ENCODE results near the gene MDM4. TPM values are rescaled to one million over a fixed set of nuclear protein-coding genes. Genes with fewer than 3 reads are reported as not detected.

Gene MDM4
- polyA plus RNA-seq (2013, experiment 1 of 2) = 15.6 TPM
- 16.9 TPM for polyA plus RNA-seq (2013, experiment 2 of 2)

- no peaks in the 10 kb centered on the region for H3K4me1 ChIP-seq (ENCODE audit: control insufficient read depth, insufficient read depth, low read length, poor library complexity, severe bottlenecking)
- 1% methylated on average over 28 to 32 of the region's 43 CpGs for WGBS, 2 experiments (ENCODE audit: insufficient coverage in 2 of 2)
- H3K4me3 ChIP-seq (ENCODE audit: extremely low read depth, insufficient read depth, low read length, poor library complexity, severe bottlenecking) = peak within 1 kb of the TSS; percentile 85
- H3K36me3 ChIP-seq (ENCODE audit: control insufficient read depth, insufficient read depth, low read length) = peaks cover 36% of the 10 kb centered on the region
- H3K9me3 ChIP-seq (ENCODE audit: control insufficient read depth, low read length) = peaks cover 3% of the 10 kb centered on the region
- peak within 1 kb of the TSS; percentile 97 for H3K27ac ChIP-seq (ENCODE audit: low read depth, low read length, severe bottlenecking)
These were observed at the start of gene MDM4 for GRCh38 chr1:204516180-204516879. TSS of gene MDM4 (plus strand) at chr1:204516406. CDS start at chr1:204525519, 9,113 bp downstream.

- H3K36me3 ChIP-seq (ENCODE audit: control insufficient read depth, insufficient read depth, low read length) = peaks cover 28% of the 10 kb centered on the region
These were observed 49.5 kb upstream of the MDM4 start for GRCh38 chr1:204466416-204467405.

GRCh38 chr1:204468206-204468605, 48.0 kb upstream of the MDM4 start:
- Histone ChIP-seq H3K27ac (ENCODE audit: low read depth, low read length, severe bottlenecking) (no peak overlapping the region), H3K36me3 (ENCODE audit: control insufficient read depth, insufficient read depth, low read length) (peaks cover 25% of the 10 kb centered on the region), H3K4me3 (ENCODE audit: extremely low read depth, insufficient read depth, low read length, poor library complexity, severe bottlenecking) (no peak overlapping the region), H3K4me1 (ENCODE audit: control insufficient read depth, insufficient read depth, low read length, poor library complexity, severe bottlenecking) (peaks cover 37% of the 10 kb centered on the region), H3K9me3 (ENCODE audit: control insufficient read depth, low read length) (no peaks in the 10 kb centered on the region)
- WGBS, 2 experiments (ENCODE audit: insufficient coverage in 2 of 2) = 92 to 94% methylated on average over 6 to 10 of the region's 10 CpGs

More at GRCh38 chr1:204466416-204467405, 49.5 kb upstream of the MDM4 start:
- no peaks in the 10 kb centered on the region for H3K9me3 ChIP-seq (ENCODE audit: control insufficient read depth, low read length)
- H3K27ac ChIP-seq (ENCODE audit: low read depth, low read length, severe bottlenecking) = no peak overlapping the region
- peaks cover 45% of the 10 kb centered on the region for H3K4me1 ChIP-seq (ENCODE audit: control insufficient read depth, insufficient read depth, low read length, poor library complexity, severe bottlenecking)
- WGBS, 2 experiments (ENCODE audit: insufficient coverage in 2 of 2) = 90 to 92% methylated on average over 10 to 13 of the region's 17 CpGs
- H3K4me3 ChIP-seq (ENCODE audit: extremely low read depth, insufficient read depth, low read length, poor library complexity, severe bottlenecking) = no peak overlapping the region

- 92 to 97% methylated on average over 14 to 18 of the region's 18 CpGs for WGBS, 2 experiments (ENCODE audit: insufficient coverage in 2 of 2)
- Histone ChIP-seq H3K4me1 (ENCODE audit: control insufficient read depth, insufficient read depth, low read length, poor library complexity, severe bottlenecking) (peaks cover 33% of the 10 kb centered on the region), H3K27ac (ENCODE audit: low read depth, low read length, severe bottlenecking) (no peak overlapping the region), H3K9me3 (ENCODE audit: control insufficient read depth, low read length) (no peaks in the 10 kb centered on the region), H3K36me3 (ENCODE audit: control insufficient read depth, insufficient read depth, low read length) (peaks cover 25% of the 10 kb centered on the region), H3K4me3 (ENCODE audit: extremely low read depth, insufficient read depth, low read length, poor library complexity, severe bottlenecking) (no peak overlapping the region)
These were observed 47.4 kb upstream of the MDM4 start for GRCh38 chr1:204468766-204469302.

- H3K4me3 ChIP-seq (ENCODE audit: extremely low read depth, insufficient read depth, low read length, poor library complexity, severe bottlenecking) = no peak overlapping the region
- H3K36me3 ChIP-seq (ENCODE audit: control insufficient read depth, insufficient read depth, low read length) = peaks cover 20% of the 10 kb centered on the region
- WGBS, 2 experiments (ENCODE audit: insufficient coverage in 2 of 2) = 94 to 97% methylated on average over 6 of the region's 10 CpGs
- no peak overlapping the region for H3K27ac ChIP-seq (ENCODE audit: low read depth, low read length, severe bottlenecking)
- peaks cover 28% of the 10 kb centered on the region for H3K4me1 ChIP-seq (ENCODE audit: control insufficient read depth, insufficient read depth, low read length, poor library complexity, severe bottlenecking)
- H3K9me3 ChIP-seq (ENCODE audit: control insufficient read depth, low read length) = no peaks in the 10 kb centered on the region
These were observed 46.9 kb upstream of the MDM4 start for GRCh38 chr1:204469304-204469703.

GRCh38 chr1:204471687-204472086, 44.5 kb upstream of the MDM4 start:
- WGBS, 2 experiments (ENCODE audit: insufficient coverage in 2 of 2) = 93 to 100% methylated on average over 3 to 4 of the region's 4 CpGs
- Histone ChIP-seq H3K27ac (ENCODE audit: low read depth, low read length, severe bottlenecking) (no peak overlapping the region), H3K9me3 (ENCODE audit: control insufficient read depth, low read length) (no peaks in the 10 kb centered on the region), H3K4me1 (ENCODE audit: control insufficient read depth, insufficient read depth, low read length, poor library complexity, severe bottlenecking) (peaks cover 14% of the 10 kb centered on the region), H3K36me3 (ENCODE audit: control insufficient read depth, insufficient read depth, low read length) (peaks cover 13% of the 10 kb centered on the region), H3K4me3 (ENCODE audit: extremely low read depth, insufficient read depth, low read length, poor library complexity, severe bottlenecking) (no peak overlapping the region)

GRCh38 chr1:204472660-204473059, 43.5 kb upstream of the MDM4 start:
- Histone ChIP-seq H3K4me3 (ENCODE audit: extremely low read depth, insufficient read depth, low read length, poor library complexity, severe bottlenecking) (no peak overlapping the region), H3K36me3 (ENCODE audit: control insufficient read depth, insufficient read depth, low read length) (peaks cover 13% of the 10 kb centered on the region), H3K27ac (ENCODE audit: low read depth, low read length, severe bottlenecking) (no peak overlapping the region), H3K9me3 (ENCODE audit: control insufficient read depth, low read length) (no peaks in the 10 kb centered on the region), H3K4me1 (ENCODE audit: control insufficient read depth, insufficient read depth, low read length, poor library complexity, severe bottlenecking) (peaks cover 9% of the 10 kb centered on the region)
- 89 to 100% methylated on average over 2 of the region's 2 CpGs for WGBS, 2 experiments (ENCODE audit: insufficient coverage in 2 of 2)

GRCh38 chr1:204473400-204473965, 42.7 kb upstream of the MDM4 start:
- Histone ChIP-seq H3K4me3 (ENCODE audit: extremely low read depth, insufficient read depth, low read length, poor library complexity, severe bottlenecking) (no peak overlapping the region), H3K27ac (ENCODE audit: low read depth, low read length, severe bottlenecking) (no peak overlapping the region), H3K36me3 (ENCODE audit: control insufficient read depth, insufficient read depth, low read length) (peaks cover 8% of the 10 kb centered on the region), H3K4me1 (ENCODE audit: control insufficient read depth, insufficient read depth, low read length, poor library complexity, severe bottlenecking) (peaks cover 15% of the 10 kb centered on the region), H3K9me3 (ENCODE audit: control insufficient read depth, low read length) (no peaks in the 10 kb centered on the region)
- 38 to 80% methylated on average over 1 of the region's 1 CpG for WGBS, 2 experiments (ENCODE audit: insufficient coverage in 2 of 2)

GRCh38 chr1:204475656-204476432, 40.4 kb upstream of the MDM4 start:
- H3K36me3 ChIP-seq (ENCODE audit: control insufficient read depth, insufficient read depth, low read length) = no peaks in the 10 kb centered on the region
- peaks cover 15% of the 10 kb centered on the region for H3K4me1 ChIP-seq (ENCODE audit: control insufficient read depth, insufficient read depth, low read length, poor library complexity, severe bottlenecking)
- H3K9me3 ChIP-seq (ENCODE audit: control insufficient read depth, low read length) = no peaks in the 10 kb centered on the region
- H3K27ac ChIP-seq (ENCODE audit: low read depth, low read length, severe bottlenecking) = no peak overlapping the region
- 93 to 94% methylated on average over 8 to 9 of the region's 9 CpGs for WGBS, 2 experiments (ENCODE audit: insufficient coverage in 2 of 2)
- no peak overlapping the region for H3K4me3 ChIP-seq (ENCODE audit: extremely low read depth, insufficient read depth, low read length, poor library complexity, severe bottlenecking)

- Histone ChIP-seq H3K4me1 (ENCODE audit: control insufficient read depth, insufficient read depth, low read length, poor library complexity, severe bottlenecking) (peaks cover 15% of the 10 kb centered on the region), H3K27ac (ENCODE audit: low read depth, low read length, severe bottlenecking) (no peak overlapping the region)
- WGBS, 2 experiments (ENCODE audit: insufficient coverage in 2 of 2) = 83 to 86% methylated on average over 3 of the region's 5 CpGs
These were observed 39.6 kb upstream of the MDM4 start for GRCh38 chr1:204476563-204476962.

More at GRCh38 chr1:204476563-204476962, 39.6 kb upstream of the MDM4 start:
- Histone ChIP-seq H3K9me3 (ENCODE audit: control insufficient read depth, low read length) (no peaks in the 10 kb centered on the region), H3K4me3 (ENCODE audit: extremely low read depth, insufficient read depth, low read length, poor library complexity, severe bottlenecking) (no peak overlapping the region), H3K36me3 (ENCODE audit: control insufficient read depth, insufficient read depth, low read length) (no peaks in the 10 kb centered on the region)

Measured in mesodermal cell (in vitro differentiated cells).